Activated T-cell treated with anti-CD3 and anti-CD28 coated beads, Interleukin-2, amount 50 U/mL, for 48 hours (primary cell): ENCODE results near the gene CHD3.

Source experiments
- DNase-seq, 2 experiments: peaks; one replicate each; pipeline ENCODE4 v3.0.0-alpha.2; 2020

CHD3 gene

DNA sequence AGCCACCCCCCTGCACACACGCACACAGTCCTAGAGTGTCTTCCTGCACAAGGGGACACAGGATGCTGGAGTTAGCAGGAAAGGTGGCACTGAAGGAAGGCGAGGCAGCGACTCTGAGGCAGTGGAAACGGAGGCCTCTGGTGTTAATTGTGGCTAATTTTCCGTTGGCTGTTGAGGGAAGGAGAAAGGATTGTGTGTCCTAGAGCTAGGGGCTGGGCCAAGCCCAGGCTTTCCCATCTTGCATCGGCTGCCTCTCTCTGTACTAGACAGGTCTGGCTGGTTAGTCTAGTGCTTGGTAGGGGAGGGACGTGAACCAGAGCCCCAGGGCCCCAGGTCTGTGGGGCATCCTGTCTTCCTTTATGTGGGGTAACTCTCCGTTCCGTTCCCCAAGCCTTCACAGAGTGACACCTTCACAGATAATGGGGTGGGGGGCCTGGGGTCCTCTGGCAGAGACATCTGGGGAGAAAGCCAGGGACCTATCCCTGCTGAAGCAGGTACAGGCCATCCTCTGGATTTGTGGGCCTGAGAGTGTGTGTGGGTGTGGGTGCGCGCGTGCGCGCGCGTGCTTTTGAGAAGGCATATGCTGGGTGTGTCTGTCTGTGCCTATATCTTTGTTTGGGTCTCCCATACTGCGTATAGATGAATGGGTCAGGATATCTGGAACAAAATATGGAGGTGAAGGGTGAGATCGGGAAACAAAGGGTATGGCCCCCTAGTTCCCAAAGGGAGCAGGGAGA, at the start of gene CHD3:
TSS of gene CHD3 (plus strand) at position 606 of the 737 bp plus-strand sequence. CDS start 212 bp downstream, outside the sequence.
- DNase-seq, result peak; percentile 80

DNA sequence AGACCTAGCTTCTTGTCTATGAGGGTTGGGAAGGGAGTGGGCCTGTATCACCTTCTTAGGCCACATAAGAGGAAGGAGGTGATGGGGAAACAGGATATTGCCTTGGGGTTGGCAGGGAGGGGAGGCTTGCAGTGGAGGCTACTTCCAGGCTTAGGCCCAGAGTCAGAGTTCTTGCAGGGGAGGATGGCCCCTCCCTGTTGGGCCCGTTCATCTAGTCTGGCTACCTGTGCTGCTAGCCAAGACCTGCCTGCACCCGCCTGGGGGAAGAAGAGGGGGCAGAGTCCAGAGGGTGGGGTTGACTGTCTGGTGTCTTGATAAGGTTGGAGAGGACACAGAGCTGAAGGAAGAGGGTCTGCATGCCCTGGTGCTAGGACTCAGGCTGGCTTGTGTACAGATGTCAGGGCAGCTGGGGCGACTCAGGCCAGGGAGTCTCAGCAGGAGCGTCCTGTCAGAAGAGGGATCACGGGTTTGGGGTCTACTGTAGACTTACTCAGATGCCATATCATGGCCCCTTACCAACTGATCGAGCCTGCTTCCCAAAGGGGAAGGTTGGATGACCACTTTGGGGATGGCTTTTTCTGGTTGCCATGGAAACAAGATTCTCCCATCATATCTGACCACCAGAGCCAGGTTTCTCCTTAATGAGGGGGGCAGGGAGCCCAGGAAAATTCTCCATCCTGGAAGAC, 49.3 kb upstream of the CHD3 start:
- DNase-seq, result no peak

DNA sequence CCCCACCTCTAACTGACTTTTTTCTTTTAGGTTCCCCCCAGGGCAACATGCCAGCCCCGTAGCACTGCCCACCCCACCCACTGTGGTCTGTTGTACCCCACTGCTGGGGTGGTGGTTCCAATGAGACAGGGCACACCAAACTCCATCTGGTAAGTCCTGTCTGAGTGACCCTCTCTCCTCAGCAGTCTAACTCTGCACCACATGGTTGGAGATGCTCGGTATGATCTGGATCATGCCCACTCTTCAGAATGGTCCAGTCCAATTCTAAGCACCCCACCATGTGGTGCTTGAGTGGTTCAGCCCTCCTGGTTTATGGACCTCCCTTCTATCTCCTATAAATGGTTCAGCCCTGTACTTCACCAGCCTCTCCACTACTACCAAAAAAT, 48.7 kb upstream of the CHD3 start:
- DNase-seq, result no peak

DNA sequence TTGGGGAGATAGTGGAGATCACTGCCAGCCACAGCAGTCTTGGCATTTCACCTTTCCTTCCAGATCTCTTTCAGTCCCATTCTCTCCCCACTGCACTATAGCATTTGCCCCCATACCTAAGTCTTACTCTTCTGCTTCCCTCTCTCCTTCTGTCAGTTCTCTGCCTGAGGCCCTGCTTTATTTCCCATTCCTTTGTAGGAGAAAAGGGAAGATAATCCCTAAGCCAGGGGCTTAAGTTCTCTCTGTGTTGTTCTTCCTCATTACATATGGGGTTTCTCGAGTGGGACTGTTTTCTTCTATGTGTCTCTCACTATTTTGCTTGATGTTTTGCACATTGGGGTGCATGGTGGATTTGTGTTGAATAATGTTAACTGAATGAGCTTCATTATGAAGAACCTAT, 48.1 kb upstream of the CHD3 start:
- DNase-seq, result no peak

DNA sequence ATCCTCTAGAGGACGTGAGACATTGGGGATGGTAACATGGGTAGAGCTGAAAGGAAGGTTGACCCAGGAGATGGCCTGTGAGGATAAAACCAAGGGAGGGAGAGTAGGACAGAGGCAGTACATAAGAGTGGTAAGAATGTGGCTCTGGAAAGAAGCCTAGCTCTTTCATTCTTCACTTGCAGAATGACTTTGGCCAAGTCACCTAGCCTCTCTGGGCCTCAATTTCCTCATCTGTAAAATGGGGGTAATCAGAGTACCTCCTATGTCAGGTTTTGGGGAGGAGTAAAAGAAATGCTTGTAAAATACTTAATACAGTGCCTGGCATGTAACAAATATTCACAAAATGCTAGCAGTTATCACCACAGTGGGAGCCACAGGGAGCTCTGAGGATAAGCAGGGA, 47.7 kb upstream of the CHD3 start:
- DNase-seq, result no peak

DNA sequence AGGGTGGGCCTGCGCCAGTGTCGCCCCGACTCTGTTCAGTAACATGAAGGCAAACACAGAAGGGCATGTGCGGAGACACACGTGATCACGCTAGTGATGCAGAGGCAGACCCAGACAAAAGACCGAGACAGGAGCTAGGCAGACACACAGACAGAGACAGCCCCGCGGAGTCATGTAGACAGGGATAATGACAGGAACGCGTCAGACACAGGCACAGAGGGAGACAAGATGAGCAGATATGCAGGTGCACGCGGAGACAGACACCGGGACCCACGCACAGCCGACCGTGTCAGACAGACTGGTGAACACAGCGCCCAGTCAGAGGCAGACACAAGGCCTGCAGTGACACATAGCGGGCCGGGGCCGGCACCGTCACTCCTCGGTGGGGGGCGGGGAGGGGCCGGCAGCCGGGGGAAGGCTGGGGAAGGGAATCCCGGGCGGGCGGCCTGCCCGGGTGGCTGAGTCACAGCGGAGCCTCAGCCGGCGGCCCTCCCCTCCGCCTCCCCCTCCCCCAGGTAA, 47.1 kb upstream of the CHD3 start:
- DNase-seq, result peak; percentile 93 to 94

DNA sequence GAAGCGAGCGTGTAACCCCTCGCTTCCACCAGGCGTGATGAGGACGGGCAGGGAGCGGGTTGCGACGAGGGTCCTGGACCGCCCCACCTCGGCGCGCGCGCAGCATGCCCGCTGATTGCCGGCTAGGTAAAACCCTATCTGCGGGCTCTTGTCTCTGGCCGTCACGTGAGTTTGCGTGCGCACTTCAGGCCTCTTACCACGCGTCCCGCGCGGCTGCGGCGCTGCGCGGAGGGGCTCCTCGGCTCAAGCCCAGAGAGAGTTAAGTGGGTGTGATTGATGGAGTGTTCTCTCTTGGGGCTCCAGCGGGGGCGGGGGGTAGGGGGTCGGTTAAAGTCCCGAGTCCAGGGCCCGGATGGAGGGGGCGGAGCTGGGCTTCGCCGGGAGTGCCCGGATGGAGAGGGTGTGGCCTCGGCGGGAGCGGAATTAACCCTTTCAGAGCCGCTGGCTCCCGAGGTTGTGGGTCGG, 46.6 kb upstream of the CHD3 start:
- DNase-seq, result peak; percentile 91

DNA sequence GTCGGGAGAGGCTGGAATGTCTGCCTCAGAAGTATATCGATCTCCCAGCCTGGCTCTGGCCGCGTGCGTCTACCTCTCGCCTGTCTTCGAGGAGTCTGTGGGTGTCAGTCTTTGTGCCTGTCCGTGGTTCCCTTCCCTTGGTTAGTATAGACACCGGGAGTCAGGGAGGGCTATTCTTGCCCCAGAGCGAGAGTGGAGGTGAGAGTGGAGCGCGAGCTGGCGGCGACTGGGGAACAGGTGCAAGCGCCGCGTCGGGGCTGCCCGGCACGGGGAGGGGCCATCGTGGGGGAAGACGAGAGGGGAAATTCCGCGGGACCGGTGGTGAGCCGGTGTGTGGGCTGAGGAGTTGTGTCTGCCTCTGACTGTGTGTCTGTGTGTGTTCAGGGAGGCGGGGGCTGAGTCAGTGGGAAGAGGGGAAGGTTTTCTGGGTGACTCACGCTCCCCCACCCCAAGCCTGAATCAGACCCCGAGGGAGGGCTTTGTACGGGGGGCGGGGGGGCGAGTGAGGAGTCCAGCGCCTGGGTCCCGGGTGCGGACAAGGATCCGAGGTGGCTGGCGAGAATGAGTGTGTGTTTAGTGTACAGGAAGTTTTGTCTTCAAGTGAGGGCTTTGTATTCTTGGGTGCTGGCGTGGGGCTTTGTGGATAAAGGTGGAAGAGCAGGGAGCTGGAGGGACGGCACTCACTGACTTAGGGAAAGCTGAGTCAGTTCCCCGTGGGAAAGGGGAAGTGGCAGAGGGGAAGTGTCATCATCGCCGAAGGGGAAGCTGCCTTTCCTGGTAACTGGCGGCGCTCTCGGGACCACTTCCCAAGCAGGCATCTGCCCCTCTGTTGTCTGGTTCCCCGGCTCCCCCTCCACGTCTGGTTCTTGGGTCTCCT, 46.0 kb upstream of the CHD3 start:
- peak; percentile 97 for DNase-seq

DNA sequence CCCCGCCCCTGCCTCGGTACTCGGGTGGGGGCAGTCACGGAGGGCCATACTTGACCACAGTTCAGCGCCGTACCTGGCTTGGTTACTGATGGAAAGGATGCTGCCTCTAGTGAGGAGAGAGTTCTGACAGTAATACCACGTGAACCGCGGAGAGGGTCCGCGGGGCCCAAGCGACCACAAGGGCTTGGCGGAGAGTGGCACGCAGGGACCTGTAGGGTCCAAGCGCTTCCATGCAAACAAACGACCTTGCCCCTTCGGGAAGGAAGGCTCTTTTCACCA, 45.4 kb upstream of the CHD3 start:
- peak; percentile 81 to 83 for DNase-seq

DNA sequence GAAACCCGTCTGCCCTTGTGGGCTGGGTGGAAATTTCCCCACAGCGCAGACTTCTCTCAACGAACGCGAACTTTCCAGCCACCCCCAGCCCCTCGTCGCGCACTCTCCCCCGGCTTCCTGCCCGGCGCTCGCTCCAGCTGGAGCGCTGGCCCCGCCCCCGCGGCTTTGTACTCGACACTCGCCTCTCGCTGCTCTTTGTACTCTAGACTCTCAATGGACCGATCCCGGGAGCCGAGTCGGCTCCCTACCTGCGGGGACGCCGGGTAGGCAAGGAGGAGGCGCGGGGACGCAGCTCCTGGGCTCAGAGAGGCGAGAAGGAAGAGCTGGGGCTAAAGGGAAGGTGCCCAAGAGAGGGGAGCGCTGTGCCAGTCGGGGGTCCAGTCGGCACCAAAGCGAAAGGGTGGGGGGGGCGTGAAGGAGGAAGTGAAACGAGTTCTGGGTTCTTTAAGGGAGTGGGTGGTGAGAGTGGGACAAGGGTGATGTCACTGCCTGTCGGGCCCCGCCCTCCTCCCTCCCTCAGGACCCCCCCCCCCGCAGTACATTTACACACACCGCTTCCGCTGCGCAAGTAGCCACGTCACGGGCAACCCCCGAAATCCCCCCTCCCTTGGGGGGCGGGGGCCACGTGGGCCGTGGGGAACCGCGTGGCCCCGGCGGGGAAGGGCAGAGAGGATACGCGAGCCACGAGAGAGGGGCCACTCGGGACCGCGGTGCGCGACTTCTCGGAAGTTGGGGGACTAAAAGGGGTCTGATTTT, 44.9 kb upstream of the CHD3 start:
- peak; percentile 91 to 92 for DNase-seq

DNA sequence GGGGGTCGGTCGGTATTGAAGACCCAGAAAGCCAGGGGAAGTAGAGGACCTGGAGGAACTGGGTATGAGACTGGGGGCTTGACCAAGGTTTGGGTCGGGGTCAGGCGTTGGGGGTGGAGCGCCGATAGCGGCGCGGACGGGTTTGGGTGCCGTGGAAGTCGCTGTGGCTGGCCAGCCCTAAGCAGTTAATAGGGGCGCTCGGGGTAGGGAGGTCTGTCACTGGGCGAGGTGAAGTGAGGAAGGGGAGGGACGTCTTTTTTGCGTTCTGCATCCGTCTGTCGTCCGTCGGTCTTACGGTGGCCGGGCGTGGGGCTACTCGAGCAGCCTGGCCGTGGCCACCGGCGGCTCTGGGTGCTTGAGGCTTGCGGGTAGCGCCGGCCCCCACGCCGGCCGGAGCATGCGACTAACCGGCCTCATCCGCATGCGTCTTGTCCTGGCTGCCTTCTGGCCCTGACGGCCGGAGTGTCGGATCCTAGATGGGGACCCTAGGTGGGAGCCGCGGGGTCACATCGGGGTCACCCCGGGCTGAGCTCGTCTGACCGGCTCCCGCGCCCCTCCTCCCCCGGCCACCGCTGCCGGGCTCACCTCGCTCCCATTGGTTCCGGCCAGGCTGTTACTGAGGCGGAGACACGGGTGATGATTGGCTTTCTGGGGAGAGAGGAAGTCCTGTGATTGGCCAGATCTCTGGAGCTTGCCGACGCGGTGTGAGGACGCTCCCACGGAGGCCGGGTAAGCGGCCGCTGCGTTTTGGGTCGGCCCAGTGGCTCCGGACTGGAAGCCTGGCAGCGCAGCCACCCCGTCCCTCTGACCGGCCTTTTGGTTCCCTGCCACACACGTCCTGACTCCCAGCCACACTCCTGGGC, 44.1 kb upstream of the CHD3 start:
- DNase-seq, result peak; percentile 88 to 90

DNA sequence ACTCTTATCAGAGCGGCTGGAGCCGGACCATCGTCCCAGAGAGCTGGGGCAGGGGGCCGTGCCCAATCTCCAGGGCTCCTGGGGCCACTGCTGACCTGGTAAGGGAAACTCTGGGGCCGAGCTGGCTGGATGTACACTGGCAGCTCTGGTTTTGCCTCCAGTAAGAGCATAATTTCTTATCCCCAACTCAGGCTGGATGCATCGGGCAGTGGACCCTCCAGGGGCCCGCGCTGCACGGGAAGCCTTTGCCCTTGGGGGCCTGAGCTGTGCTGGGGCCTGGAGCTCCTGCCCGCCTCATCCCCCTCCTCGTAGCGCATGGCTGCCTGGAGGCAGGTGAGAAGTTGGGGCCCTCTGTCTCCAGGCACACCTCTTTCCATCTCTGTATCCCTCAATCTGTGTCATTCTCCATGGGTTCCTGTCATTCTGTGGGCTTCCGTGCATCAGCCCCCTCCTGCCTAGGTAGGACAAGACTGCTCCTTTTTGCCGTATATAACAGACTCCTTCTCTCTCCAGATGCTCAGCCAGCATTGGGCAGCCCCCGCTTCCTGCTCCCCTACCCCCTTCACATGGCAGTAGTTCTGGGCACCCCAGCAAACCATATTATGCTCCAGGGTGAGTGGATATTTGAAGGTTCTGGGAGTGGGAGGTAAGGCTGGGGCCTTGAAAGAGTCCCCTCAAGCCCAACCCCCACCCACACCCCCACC, 43.1 kb upstream of the CHD3 start:
- DNase-seq, result no peak

DNA sequence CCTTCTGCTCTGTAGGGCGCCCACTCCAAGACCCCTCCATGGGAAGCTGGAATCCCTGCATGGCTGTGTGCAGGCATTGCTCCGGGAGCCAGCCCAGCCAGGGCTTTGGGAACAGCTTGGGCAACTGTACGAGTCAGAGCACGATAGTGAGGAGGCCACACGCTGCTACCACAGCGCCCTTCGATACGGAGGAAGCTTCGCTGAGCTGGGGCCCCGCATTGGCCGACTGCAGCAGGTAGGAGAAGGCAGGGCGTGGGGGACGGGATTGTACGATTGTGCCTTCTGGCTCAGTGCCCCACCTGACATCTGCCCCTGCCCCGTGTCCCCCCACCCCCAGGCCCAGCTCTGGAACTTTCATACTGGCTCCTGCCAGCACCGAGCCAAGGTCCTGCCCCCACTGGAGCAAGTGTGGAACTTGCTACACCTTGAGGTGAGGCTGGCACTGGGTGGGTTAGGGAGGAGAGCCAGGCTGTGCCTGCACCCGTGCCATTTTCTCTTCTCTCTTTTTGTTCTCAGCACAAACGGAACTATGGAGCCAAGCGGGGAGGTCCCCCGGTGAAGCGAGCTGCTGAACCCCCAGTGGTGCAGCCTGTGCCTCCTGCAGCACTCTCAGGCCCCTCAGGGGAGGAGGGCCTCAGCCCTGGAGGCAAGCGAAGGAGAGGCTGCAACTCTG, 42.4 kb upstream of the CHD3 start:
- DNase-seq, result no peak

DNA sequence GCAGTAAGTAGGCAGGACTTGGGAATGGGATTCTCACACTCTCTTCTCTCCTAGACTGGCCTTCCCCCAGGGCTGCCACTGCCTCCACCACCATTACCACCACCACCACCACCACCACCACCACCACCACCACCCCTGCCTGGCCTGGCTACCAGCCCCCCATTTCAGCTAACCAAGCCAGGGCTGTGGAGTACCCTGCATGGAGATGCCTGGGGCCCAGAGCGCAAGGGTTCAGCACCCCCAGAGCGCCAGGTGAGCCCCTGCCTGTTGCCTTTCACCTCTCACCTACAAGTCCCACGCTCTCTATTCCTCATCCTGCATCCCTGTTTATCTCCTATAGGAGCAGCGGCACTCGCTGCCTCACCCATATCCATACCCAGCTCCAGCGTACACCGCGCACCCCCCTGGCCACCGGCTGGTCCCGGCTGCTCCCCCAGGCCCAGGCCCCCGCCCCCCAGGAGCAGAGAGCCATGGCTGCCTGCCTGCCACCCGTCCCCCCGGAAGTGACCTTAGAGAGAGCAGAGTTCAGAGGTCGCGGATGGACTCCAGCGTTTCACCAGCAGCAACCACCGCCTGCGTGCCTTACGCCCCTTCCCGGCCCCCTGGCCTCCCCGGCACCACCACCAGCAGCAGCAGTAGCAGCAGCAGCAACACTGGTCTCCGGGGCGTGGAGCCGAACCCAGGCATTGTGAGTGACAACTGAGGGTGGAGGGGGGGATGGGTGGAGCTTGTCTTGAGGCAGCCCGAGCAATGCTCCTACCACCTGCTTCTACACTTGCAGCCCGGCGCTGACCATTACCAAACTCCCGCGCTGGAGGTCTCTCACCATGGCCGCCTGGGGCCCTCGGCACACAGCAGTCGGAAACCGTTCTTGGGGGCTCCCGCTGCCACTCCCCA, 41.6 kb upstream of the CHD3 start:
- no peak for DNase-seq

DNA sequence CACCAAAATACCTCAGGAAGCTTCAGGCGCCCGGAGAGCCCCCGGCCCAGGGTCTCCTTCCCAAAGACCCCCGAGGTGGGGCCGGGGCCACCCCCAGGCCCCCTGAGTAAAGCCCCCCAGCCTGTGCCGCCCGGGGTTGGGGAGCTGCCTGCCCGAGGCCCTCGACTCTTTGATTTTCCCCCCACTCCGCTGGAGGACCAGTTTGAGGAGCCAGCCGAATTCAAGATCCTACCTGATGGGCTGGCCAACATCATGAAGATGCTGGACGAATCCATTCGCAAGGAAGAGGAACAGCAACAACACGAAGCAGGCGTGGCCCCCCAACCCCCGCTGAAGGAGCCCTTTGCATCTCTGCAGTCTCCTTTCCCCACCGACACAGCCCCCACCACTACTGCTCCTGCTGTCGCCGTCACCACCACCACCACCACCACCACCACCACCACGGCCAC, 40.4 kb upstream of the CHD3 start:
- no peak for DNase-seq

DNA sequence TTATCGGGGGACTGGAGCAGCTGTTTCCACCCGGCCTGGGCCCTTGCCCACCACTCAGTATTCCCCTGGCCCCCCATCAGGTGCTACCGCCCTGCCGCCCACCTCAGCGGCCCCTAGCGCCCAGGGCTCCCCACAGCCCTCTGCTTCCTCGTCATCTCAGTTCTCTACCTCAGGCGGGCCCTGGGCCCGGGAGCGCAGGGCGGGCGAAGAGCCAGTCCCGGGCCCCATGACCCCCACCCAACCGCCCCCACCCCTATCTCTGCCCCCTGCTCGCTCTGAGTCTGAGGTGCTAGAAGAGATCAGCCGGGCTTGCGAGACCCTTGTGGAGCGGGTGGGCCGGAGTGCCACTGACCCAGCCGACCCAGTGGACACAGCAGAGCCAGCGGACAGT, 39.9 kb upstream of the CHD3 start:
- DNase-seq, result no peak

DNA sequence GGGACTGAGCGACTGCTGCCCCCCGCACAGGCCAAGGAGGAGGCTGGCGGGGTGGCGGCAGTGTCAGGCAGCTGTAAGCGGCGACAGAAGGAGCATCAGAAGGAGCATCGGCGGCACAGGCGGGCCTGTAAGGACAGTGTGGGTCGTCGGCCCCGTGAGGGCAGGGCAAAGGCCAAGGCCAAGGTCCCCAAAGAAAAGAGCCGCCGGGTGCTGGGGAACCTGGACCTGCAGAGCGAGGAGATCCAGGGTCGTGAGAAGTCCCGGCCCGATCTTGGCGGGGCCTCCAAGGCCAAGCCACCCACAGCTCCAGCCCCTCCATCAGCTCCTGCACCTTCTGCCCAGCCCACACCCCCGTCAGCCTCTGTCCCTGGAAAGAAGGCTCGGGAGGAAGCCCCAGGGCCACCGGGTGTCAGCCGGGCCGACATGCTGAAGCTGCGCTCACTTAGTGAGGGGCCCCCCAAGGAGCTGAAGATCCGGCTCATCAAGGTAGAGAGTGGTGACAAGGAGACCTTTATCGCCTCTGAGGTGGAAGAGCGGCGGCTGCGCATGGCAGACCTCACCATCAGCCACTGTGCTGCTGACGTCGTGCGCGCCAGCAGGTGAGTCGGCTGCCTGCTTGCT, 39.3 kb upstream of the CHD3 start:
- no peak for DNase-seq

DNA sequence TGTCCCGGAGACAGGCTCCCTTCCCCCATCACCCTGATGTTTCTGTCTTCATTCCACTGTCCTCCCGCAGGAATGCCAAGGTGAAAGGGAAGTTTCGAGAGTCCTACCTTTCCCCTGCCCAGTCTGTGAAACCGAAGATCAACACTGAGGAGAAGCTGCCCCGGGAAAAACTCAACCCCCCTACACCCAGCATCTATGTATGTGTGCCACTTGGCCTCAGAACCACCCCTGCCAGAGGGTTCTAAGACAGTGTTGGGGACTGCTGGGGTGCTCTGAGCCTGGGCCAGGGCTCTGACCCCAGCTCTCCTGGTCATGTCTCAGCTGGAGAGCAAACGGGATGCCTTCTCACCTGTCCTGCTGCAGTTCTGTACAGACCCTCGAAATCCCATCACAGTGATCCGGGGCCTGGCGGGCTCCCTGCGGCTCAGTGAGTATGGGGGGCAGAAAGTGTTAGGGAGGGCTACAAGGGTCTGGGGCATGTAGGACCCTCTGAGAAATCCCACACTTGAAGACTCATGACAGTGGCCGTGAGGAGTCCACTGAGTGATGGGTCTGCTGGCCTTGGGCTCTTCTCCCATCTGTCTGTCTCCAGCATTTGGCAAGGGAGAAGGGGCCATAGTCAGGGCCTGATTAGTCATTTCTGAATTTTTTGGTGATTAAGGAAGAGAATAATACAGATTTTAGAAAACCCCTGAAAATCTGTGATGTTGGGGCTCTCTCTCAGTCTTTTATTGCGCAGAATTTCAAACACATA, 38.7 kb upstream of the CHD3 start:
- DNase-seq, result no peak
